ENCODE data around the gene PRX.
"Not testable (repeated sequence)": the region's sequence is repeated elsewhere in the genome, so short reads cannot be mapped to it uniquely, and the experiment has no call there.

Gene PRX

GRCh38 chr19:40413291-40413845 is at the start of gene PRX:
PRX (minus strand) TSS chr19:40413378; CDS start chr19:40407932, 5,446 bp downstream.
- Histone ChIP-seq H3K9me3 (ENCODE audit: control insufficient read depth, insufficient read depth, low read length) (no peaks in the 10 kb centered on the region), H3K27ac (ENCODE audit: low read depth, low read length) (peak within 1 kb of the TSS; percentile 60), H3K36me3 (ENCODE audit: control insufficient read depth, insufficient read depth, low read length) (no peaks in the 10 kb centered on the region), H3K4me1 (ENCODE audit: control insufficient read depth, insufficient read depth, low read length) (peaks cover 15% of the 10 kb centered on the region), H3K4me3 (ENCODE audit: low read depth, low read length) (peak within 1 kb of the TSS; percentile 47), H3K9ac (ENCODE audit: low read depth, low read length) (no peak within 1 kb of the TSS), H3K27me3 (ENCODE audit: control insufficient read depth, insufficient read depth, low read length) (no peaks in the 10 kb centered on the region)

- Histone ChIP-seq H3K27ac (ENCODE audit: low read depth, low read length) (no peak overlapping the region), H3K4me3 (ENCODE audit: low read depth, low read length) (no peak overlapping the region), H3K27me3 (ENCODE audit: control insufficient read depth, insufficient read depth, low read length) (peaks cover 9% of the 10 kb centered on the region), H3K36me3 (ENCODE audit: control insufficient read depth, insufficient read depth, low read length) (no peaks in the 10 kb centered on the region), H3K9me3 (ENCODE audit: control insufficient read depth, insufficient read depth, low read length) (no peaks in the 10 kb centered on the region), H3K9ac (ENCODE audit: low read depth, low read length) (no peak overlapping the region), H3K4me1 (ENCODE audit: control insufficient read depth, insufficient read depth, low read length) (0 out of 2 replicates have a peak, but pooled peaks cover 4% of the 10 kb centered on the region)
Measured at GRCh38 chr19:40461669-40462221, 48.6 kb upstream of the PRX start.

- H3K4me1 ChIP-seq (ENCODE audit: control insufficient read depth, insufficient read depth, low read length), result no peaks in the 10 kb centered on the region
- no peak overlapping the region for H3K27ac ChIP-seq (ENCODE audit: low read depth, low read length)
- no peak overlapping the region for H3K4me3 ChIP-seq (ENCODE audit: low read depth, low read length)
- H3K9me3 ChIP-seq (ENCODE audit: control insufficient read depth, insufficient read depth, low read length), result no peaks in the 10 kb centered on the region
- H3K9ac ChIP-seq (ENCODE audit: low read depth, low read length), result no peak overlapping the region
- no peaks in the 10 kb centered on the region for H3K36me3 ChIP-seq (ENCODE audit: control insufficient read depth, insufficient read depth, low read length)
- no peaks in the 10 kb centered on the region for H3K27me3 ChIP-seq (ENCODE audit: control insufficient read depth, insufficient read depth, low read length)
Measured at GRCh38 chr19:40460185-40460584, 47.0 kb upstream of the PRX start.

- Histone ChIP-seq H3K27me3 (ENCODE audit: control insufficient read depth, insufficient read depth, low read length) (no peaks in the 10 kb centered on the region), H3K9ac (ENCODE audit: low read depth, low read length) (no peak overlapping the region), H3K27ac (ENCODE audit: low read depth, low read length) (no peak overlapping the region), H3K4me3 (ENCODE audit: low read depth, low read length) (no peak overlapping the region), H3K36me3 (ENCODE audit: control insufficient read depth, insufficient read depth, low read length) (no peaks in the 10 kb centered on the region), H3K9me3 (ENCODE audit: control insufficient read depth, insufficient read depth, low read length) (no peaks in the 10 kb centered on the region), H3K4me1 (ENCODE audit: control insufficient read depth, insufficient read depth, low read length) (no peaks in the 10 kb centered on the region)
Measured at GRCh38 chr19:40458597-40458974, 45.4 kb upstream of the PRX start.

GRCh38 chr19:40457953-40458596 is 44.9 kb upstream of the PRX start:
- Histone ChIP-seq H3K4me1 (ENCODE audit: control insufficient read depth, insufficient read depth, low read length) (no peaks in the 10 kb centered on the region), H3K27me3 (ENCODE audit: control insufficient read depth, insufficient read depth, low read length) (no peaks in the 10 kb centered on the region), H3K4me3 (ENCODE audit: low read depth, low read length) (no peak overlapping the region), H3K36me3 (ENCODE audit: control insufficient read depth, insufficient read depth, low read length) (no peaks in the 10 kb centered on the region), H3K27ac (ENCODE audit: low read depth, low read length) (no peak overlapping the region), H3K9me3 (ENCODE audit: control insufficient read depth, insufficient read depth, low read length) (no peaks in the 10 kb centered on the region), H3K9ac (ENCODE audit: low read depth, low read length) (no peak overlapping the region)

- Histone ChIP-seq H3K9me3 (ENCODE audit: control insufficient read depth, insufficient read depth, low read length) (no peaks in the 10 kb centered on the region), H3K27ac (ENCODE audit: low read depth, low read length) (no peak overlapping the region), H3K36me3 (ENCODE audit: control insufficient read depth, insufficient read depth, low read length) (no peaks in the 10 kb centered on the region), H3K4me1 (ENCODE audit: control insufficient read depth, insufficient read depth, low read length) (no peaks in the 10 kb centered on the region), H3K4me3 (ENCODE audit: low read depth, low read length) (no peak overlapping the region), H3K9ac (ENCODE audit: low read depth, low read length) (no peak overlapping the region), H3K27me3 (ENCODE audit: control insufficient read depth, insufficient read depth, low read length) (no peaks in the 10 kb centered on the region)
Measured at GRCh38 chr19:40457048-40457447, 43.9 kb upstream of the PRX start.

- H3K27ac ChIP-seq (ENCODE audit: low read depth, low read length); H3K27me3 ChIP-seq (ENCODE audit: control insufficient read depth, insufficient read depth, low read length); H3K9me3 ChIP-seq (ENCODE audit: control insufficient read depth, insufficient read depth, low read length); H3K4me3 ChIP-seq (ENCODE audit: low read depth, low read length); H3K36me3 ChIP-seq (ENCODE audit: control insufficient read depth, insufficient read depth, low read length); H3K4me1 ChIP-seq (ENCODE audit: control insufficient read depth, insufficient read depth, low read length); H3K9ac ChIP-seq (ENCODE audit: low read depth, low read length): not testable (repeated sequence)
Measured at GRCh38 chr19:40453943-40454342, 40.8 kb upstream of the PRX start.

GRCh38 chr19:40453151-40453735 is 40.1 kb upstream of the PRX start:
- no peak overlapping the region for H3K9ac ChIP-seq (ENCODE audit: low read depth, low read length)
- H3K27me3 ChIP-seq (ENCODE audit: control insufficient read depth, insufficient read depth, low read length), result no peaks in the 10 kb centered on the region
- 0 out of 2 replicates have a peak, but pooled peaks cover 3% of the 10 kb centered on the region for H3K36me3 ChIP-seq (ENCODE audit: control insufficient read depth, insufficient read depth, low read length)
- H3K4me3 ChIP-seq (ENCODE audit: low read depth, low read length), result no peak overlapping the region
- H3K9me3 ChIP-seq (ENCODE audit: control insufficient read depth, insufficient read depth, low read length), result no peaks in the 10 kb centered on the region
- no peak overlapping the region for H3K27ac ChIP-seq (ENCODE audit: low read depth, low read length)
- peaks cover 4% of the 10 kb centered on the region; the same call in 1 of the 2 replicates for H3K4me1 ChIP-seq (ENCODE audit: control insufficient read depth, insufficient read depth, low read length)

GRCh38 chr19:40452016-40452415 is 38.8 kb upstream of the PRX start:
- Histone ChIP-seq H3K9me3 (ENCODE audit: control insufficient read depth, insufficient read depth, low read length) (no peaks in the 10 kb centered on the region), H3K4me1 (ENCODE audit: control insufficient read depth, insufficient read depth, low read length) (peaks cover 4% of the 10 kb centered on the region; the same call in 1 of the 2 replicates), H3K27ac (ENCODE audit: low read depth, low read length) (no peak overlapping the region), H3K27me3 (ENCODE audit: control insufficient read depth, insufficient read depth, low read length) (no peaks in the 10 kb centered on the region), H3K36me3 (ENCODE audit: control insufficient read depth, insufficient read depth, low read length) (peaks cover 7% of the 10 kb centered on the region; the same call in 1 of the 2 replicates), H3K4me3 (ENCODE audit: low read depth, low read length) (no peak overlapping the region), H3K9ac (ENCODE audit: low read depth, low read length) (no peak overlapping the region)

GRCh38 chr19:40450664-40451063 is 37.5 kb upstream of the PRX start:
- H3K36me3 ChIP-seq (ENCODE audit: control insufficient read depth, insufficient read depth, low read length), result peaks cover 7% of the 10 kb centered on the region; the same call in 1 of the 2 replicates
- no peak overlapping the region for H3K27ac ChIP-seq (ENCODE audit: low read depth, low read length)
- H3K9me3 ChIP-seq (ENCODE audit: control insufficient read depth, insufficient read depth, low read length), result no peaks in the 10 kb centered on the region
- no peak overlapping the region for H3K4me3 ChIP-seq (ENCODE audit: low read depth, low read length)
- peaks cover 12% of the 10 kb centered on the region; the same call in 1 of the 2 replicates for H3K4me1 ChIP-seq (ENCODE audit: control insufficient read depth, insufficient read depth, low read length)
- no peaks in the 10 kb centered on the region for H3K27me3 ChIP-seq (ENCODE audit: control insufficient read depth, insufficient read depth, low read length)
- no peak overlapping the region for H3K9ac ChIP-seq (ENCODE audit: low read depth, low read length)

- Histone ChIP-seq H3K9ac (ENCODE audit: low read depth, low read length) (no peak overlapping the region), H3K36me3 (ENCODE audit: control insufficient read depth, insufficient read depth, low read length) (peaks cover 7% of the 10 kb centered on the region; the same call in 1 of the 2 replicates), H3K27me3 (ENCODE audit: control insufficient read depth, insufficient read depth, low read length) (no peaks in the 10 kb centered on the region), H3K4me3 (ENCODE audit: low read depth, low read length) (no peak overlapping the region), H3K4me1 (ENCODE audit: control insufficient read depth, insufficient read depth, low read length) (peaks cover 14% of the 10 kb centered on the region; the same call in 1 of the 2 replicates), H3K27ac (ENCODE audit: low read depth, low read length) (no peak overlapping the region), H3K9me3 (ENCODE audit: control insufficient read depth, insufficient read depth, low read length) (no peaks in the 10 kb centered on the region)
Measured at GRCh38 chr19:40449506-40449905, 36.3 kb upstream of the PRX start.
